Activated CD4-positive, alpha-beta T cell treated with anti-CD3 and anti-CD28 coated beads, Interleukin-10, Interleukin-2, amounts not matched to agents 100 ng/mL and 50 ng/mL, durations not matched to agents 16 hours and 8 hours (primary cell): ENCODE measurements around the gene PTPN14.

Source experiments
- DNase-seq: peaks from one replicate; pipeline ENCODE4 v3.0.0-alpha.2; 2020

Gene PTPN14

GRCh38 chr1:214354440-214355148 lies 196.8 kb downstream of the PTPN14 start:
- DNase-seq: no peak

- DNase-seq: no peak
Observed at GRCh38 chr1:214352838-214353237, 198.6 kb downstream of the PTPN14 start.

GRCh38 chr1:214351551-214352277 lies 199.7 kb downstream of the PTPN14 start:
- DNase-seq: no peak

GRCh38 chr1:214349781-214350180 lies 201.6 kb downstream of the PTPN14 start:
- no peak for DNase-seq

GRCh38 chr1:214349008-214349407 lies 202.4 kb downstream of the PTPN14 start:
- no peak for DNase-seq

- no peak for DNase-seq
Observed at GRCh38 chr1:214344897-214345296, 206.5 kb downstream of the PTPN14 start.

GRCh38 chr1:214342525-214342924 lies 208.9 kb downstream of the PTPN14 start:
- no peak for DNase-seq

GRCh38 chr1:214341932-214342331 lies 209.5 kb downstream of the PTPN14 start:
- no peak for DNase-seq

- no peak for DNase-seq
Observed at GRCh38 chr1:214341459-214341858, 209.9 kb downstream of the PTPN14 start.

- no peak for DNase-seq
Observed at GRCh38 chr1:214338212-214338611, 213.2 kb downstream of the PTPN14 start.

- no peak for DNase-seq
Observed at GRCh38 chr1:214337511-214337910, 213.9 kb downstream of the PTPN14 start.

- no peak for DNase-seq
Observed at GRCh38 chr1:214337015-214337414, 214.4 kb downstream of the PTPN14 start.

GRCh38 chr1:214335567-214335966 lies 215.8 kb downstream of the PTPN14 start:
- no peak for DNase-seq

- DNase-seq: peak; percentile 63
Observed at GRCh38 chr1:214332946-214333798, 218.2 kb downstream of the PTPN14 start.

- DNase-seq: peak; percentile 74
Observed at GRCh38 chr1:214331827-214332423, 219.5 kb downstream of the PTPN14 start.

- DNase-seq: no peak
Observed at GRCh38 chr1:214331180-214331579, 220.2 kb downstream of the PTPN14 start.

GRCh38 chr1:214330715-214331114 lies 220.7 kb downstream of the PTPN14 start:
- no peak for DNase-seq

GRCh38 chr1:214330222-214330621 lies 221.2 kb downstream of the PTPN14 start:
- no peak for DNase-seq

GRCh38 chr1:214329470-214330220 lies 221.8 kb downstream of the PTPN14 start:
- DNase-seq: no peak

- DNase-seq: peak; percentile 82
Observed at GRCh38 chr1:214328770-214329469, 222.5 kb downstream of the PTPN14 start.

GRCh38 chr1:214327514-214327913 lies 223.9 kb downstream of the PTPN14 start:
- peak; percentile 37 for DNase-seq

- no peak for DNase-seq
Observed at GRCh38 chr1:214326406-214326805, 225.0 kb downstream of the PTPN14 start.
